NCI-H345 treated with DMSO at 0.1 percent for 48 hours (cell line): Measurements from ENCODE around the gene PRDX5.

Source experiments
- DNase-seq: peaks from one replicate; lab custom pipeline; 2025; ENCODE audit not compliant: unreplicated experiment; lab: John Stamatoyannopoulos, UW

Gene PRDX5

GRCh38 chr11:64343767-64344559 lies 26.0 kb downstream of the PRDX5 start:
- DNase-seq, result no peak

- no peak for DNase-seq
These were observed 26.9 kb downstream of the PRDX5 start for GRCh38 chr11:64344787-64345186.

GRCh38 chr11:64347193-64347867 lies 29.4 kb downstream of the PRDX5 start:
- no peak for DNase-seq

GRCh38 chr11:64348383-64349024 lies 30.6 kb downstream of the PRDX5 start:
- DNase-seq, result no peak

GRCh38 chr11:64349025-64349387 lies 31.1 kb downstream of the PRDX5 start:
- no peak for DNase-seq

GRCh38 chr11:64349404-64349803 lies 31.5 kb downstream of the PRDX5 start:
- no peak for DNase-seq

GRCh38 chr11:64351136-64351631 lies 33.3 kb downstream of the PRDX5 start:
- no peak for DNase-seq

- peak; percentile 66 for DNase-seq
These were observed 34.4 kb downstream of the PRDX5 start for GRCh38 chr11:64352099-64352994.

GRCh38 chr11:64352995-64353714 lies 35.2 kb downstream of the PRDX5 start:
- DNase-seq, result peak; percentile 84

- DNase-seq, result no peak
These were observed 36.0 kb downstream of the PRDX5 start for GRCh38 chr11:64353715-64354506.

- DNase-seq, result peak; percentile 72
These were observed 37.4 kb downstream of the PRDX5 start for GRCh38 chr11:64355078-64355940.

GRCh38 chr11:64356498-64357411 lies 38.8 kb downstream of the PRDX5 start:
- no peak for DNase-seq

GRCh38 chr11:64357446-64357845 lies 39.5 kb downstream of the PRDX5 start:
- DNase-seq, result no peak

GRCh38 chr11:64357904-64358535 lies 40.1 kb downstream of the PRDX5 start:
- DNase-seq, result no peak

GRCh38 chr11:64358536-64358906 lies 40.6 kb downstream of the PRDX5 start:
- no peak for DNase-seq

- no peak for DNase-seq
These were observed 41.2 kb downstream of the PRDX5 start, which contains the start of gene RPS6KA4 for GRCh38 chr11:64358907-64359711. RPS6KA4 (plus strand) TSS chr11:64359162; CDS start chr11:64359236, 74 bp downstream.
